ENCODE results near the gene TPST1.

TPST1 gene

DNA sequence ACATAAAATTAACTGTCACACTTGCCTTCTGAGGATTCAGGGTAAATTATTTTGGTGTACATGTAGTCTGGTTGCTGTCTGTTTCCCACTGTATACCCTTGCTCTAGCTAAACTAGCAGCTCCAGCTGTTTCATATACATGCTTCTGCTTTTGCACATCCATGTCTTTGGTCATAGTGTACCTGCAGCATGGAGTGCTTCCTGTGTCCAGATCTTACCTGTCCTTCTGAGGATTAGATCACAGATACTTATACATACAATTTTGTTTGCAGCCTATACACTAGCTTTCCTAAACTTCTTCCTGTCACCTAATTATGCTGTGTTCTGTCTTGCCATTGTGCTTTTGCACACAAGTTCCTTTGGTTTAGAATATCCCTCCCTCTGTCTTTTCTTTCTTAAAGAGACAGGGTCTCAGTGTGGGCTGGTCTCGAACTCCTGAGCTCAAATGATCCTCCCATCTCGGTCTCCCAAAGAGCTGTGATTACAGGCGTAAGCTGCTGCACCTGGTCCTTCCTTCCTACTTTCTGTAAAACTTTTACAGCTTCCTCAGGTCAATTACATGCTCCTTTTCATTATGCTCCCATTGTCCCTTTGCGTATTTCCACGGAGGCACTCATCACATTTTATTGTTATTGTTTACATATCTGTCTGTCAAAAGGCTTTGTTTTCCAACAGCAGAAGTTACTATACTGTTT is 33.8 kb downstream of the TPST1 start:
- no peak overlapping the region for H3K4me3 Mint-ChIP-seq
- DNase-seq, result no peak
- H3K4me1 Mint-ChIP-seq (ENCODE audit: low read depth), result peaks cover 3% of the 10 kb centered on the region
- no peak overlapping the region for H3K27ac Mint-ChIP-seq
- no peaks in the 10 kb centered on the region for H3K27me3 Mint-ChIP-seq
- H3K36me3 Mint-ChIP-seq (ENCODE audit: low read depth), result no peaks in the 10 kb centered on the region
- no peaks in the 10 kb centered on the region for H3K9me3 Mint-ChIP-seq

DNA sequence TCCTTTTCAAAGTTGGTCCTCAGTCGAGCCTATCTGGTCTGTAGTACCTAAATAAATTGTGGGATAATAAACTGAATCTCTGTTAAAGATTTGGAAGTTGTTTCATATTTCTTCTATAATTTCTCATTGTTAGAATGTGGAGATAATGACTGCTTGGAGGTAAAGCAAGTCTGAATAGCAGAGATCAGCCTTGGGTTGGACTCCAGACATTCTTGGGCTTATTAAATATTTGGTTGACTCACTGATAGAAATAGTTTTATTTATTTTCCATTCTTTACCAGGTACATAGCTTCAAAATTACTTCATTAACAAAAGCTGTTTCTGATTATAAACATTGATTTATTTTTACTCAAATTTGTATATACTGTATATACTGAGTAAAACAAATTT is 34.3 kb downstream of the TPST1 start:
- Mint-ChIP-seq H3K27ac (no peak overlapping the region), H3K4me1 (ENCODE audit: low read depth) (peaks cover 3% of the 10 kb centered on the region), H3K4me3 (no peak overlapping the region), H3K27me3 (no peaks in the 10 kb centered on the region), H3K36me3 (ENCODE audit: low read depth) (no peaks in the 10 kb centered on the region), H3K9me3 (no peaks in the 10 kb centered on the region)
- no peak for DNase-seq

DNA sequence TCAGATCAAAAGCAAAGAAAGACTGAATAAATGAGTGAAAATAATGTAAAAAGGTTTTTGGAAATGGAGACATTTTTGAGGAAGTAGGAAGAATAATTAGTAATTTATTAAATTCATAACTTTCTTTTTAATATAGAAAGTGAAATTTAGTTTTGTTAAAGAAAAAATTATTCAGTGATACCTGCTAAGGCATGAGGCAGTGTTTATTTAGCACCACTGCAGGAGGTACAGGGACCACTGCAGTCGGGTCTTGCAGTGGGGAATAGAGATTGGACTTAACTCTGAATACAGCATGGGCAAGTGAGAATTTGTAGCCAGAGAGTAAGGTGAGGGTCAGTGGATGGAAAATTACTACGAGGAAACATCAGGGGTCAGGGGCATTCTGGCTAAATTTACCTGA is 39.9 kb downstream of the TPST1 start:
- Mint-ChIP-seq H3K27me3 (no peaks in the 10 kb centered on the region), H3K4me3 (no peak overlapping the region), H3K27ac (no peak overlapping the region), H3K4me1 (ENCODE audit: low read depth) (no peaks in the 10 kb centered on the region), H3K36me3 (ENCODE audit: low read depth) (no peaks in the 10 kb centered on the region), H3K9me3 (no peaks in the 10 kb centered on the region)
- DNase-seq, result no peak

DNA sequence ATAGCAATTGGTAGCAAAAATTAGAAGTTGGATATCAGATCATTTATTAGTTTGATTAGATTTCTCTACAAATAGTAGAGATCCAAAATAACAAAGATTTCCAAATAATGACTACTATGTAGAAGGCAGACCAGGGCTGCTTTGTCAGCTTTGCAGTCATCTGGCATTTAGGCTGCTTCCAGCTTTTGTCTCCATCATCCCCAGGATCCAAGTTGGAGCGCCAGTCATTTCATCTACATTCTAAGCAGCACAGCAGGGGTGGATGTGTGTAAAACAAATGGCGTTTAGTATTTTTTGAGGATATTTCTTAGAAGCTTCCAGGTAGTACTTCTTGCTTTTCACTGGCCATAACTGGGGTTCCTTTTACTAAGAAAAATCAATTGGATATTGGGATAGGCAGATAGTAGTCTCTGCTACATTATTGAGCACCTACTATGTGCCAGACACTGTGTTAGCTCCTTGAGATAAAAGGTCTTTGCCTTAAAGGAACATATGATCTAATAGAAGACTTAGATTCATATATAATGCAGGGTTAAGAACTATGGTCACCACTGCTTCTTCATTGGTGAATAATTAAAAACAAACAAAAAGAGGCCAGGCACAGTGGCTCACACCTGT is 41.5 kb downstream of the TPST1 start:
- no peaks in the 10 kb centered on the region for H3K27me3 Mint-ChIP-seq
- no peaks in the 10 kb centered on the region for H3K36me3 Mint-ChIP-seq (ENCODE audit: low read depth)
- H3K27ac Mint-ChIP-seq, result no peak overlapping the region
- H3K9me3 Mint-ChIP-seq, result no peaks in the 10 kb centered on the region
- no peaks in the 10 kb centered on the region for H3K4me1 Mint-ChIP-seq (ENCODE audit: low read depth)
- DNase-seq, result no peak
- H3K4me3 Mint-ChIP-seq, result no peak overlapping the region

DNA sequence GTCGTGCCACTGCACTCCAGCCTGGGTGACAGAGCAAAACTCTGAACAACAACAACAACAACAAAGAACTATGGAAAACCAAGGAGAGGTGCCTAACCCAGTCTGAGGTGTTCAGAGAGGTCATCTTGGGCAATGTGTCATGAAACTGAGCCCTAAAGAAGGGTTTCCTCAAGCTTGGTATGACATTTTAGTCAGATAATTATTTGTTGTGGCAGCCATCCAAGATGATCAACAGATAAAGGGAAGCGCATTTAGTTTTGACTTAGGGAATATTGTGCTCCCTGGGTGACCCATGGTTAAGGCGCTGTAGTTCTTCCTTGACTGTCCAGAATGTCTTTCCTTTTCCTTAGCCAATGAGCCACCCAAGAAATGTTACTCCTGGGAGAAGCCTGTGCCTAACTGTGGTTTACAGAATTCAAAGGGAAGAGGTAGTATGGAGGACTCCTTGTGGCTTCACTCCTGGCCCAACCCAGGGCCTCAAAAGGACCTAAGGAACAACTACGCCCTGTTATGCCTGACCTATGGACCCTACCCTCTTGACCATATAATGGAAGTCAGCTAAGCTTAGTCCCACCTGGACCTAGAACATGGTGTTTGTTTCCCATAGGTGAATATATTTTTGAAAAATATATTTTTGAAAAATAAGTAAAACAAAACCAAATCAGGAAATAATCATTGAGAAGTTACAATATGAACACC is 42.4 kb downstream of the TPST1 start:
- no peak overlapping the region for H3K27ac Mint-ChIP-seq
- H3K4me1 Mint-ChIP-seq (ENCODE audit: low read depth), result no peaks in the 10 kb centered on the region
- no peak overlapping the region for H3K4me3 Mint-ChIP-seq
- H3K36me3 Mint-ChIP-seq (ENCODE audit: low read depth), result no peaks in the 10 kb centered on the region
- no peaks in the 10 kb centered on the region for H3K9me3 Mint-ChIP-seq
- H3K27me3 Mint-ChIP-seq, result no peaks in the 10 kb centered on the region
- DNase-seq, result no peak

DNA sequence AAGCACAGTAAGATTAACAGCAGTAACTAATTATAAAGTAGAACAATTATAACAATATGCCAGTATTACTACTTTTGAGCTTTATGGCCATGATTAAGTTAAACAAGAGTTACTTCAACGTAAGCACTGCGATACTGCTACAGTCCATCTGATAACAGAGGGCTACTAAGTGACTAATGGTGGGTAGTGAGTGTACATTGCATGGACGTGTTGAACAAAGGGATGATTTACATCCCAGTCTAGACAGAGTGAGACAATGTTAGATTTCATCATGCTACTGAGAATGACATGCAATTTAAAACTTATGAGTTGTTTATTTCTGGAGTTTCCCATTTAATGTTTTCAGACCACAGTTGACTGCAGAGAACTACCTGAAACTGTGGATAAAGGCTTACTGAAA is 45.6 kb downstream of the TPST1 start:
- H3K27me3 Mint-ChIP-seq, result no peaks in the 10 kb centered on the region
- H3K36me3 Mint-ChIP-seq (ENCODE audit: low read depth), result no peaks in the 10 kb centered on the region
- H3K4me1 Mint-ChIP-seq (ENCODE audit: low read depth), result no peaks in the 10 kb centered on the region
- no peak for DNase-seq
- H3K9me3 Mint-ChIP-seq, result no peaks in the 10 kb centered on the region
- no peak overlapping the region for H3K27ac Mint-ChIP-seq
- no peak overlapping the region for H3K4me3 Mint-ChIP-seq

DNA sequence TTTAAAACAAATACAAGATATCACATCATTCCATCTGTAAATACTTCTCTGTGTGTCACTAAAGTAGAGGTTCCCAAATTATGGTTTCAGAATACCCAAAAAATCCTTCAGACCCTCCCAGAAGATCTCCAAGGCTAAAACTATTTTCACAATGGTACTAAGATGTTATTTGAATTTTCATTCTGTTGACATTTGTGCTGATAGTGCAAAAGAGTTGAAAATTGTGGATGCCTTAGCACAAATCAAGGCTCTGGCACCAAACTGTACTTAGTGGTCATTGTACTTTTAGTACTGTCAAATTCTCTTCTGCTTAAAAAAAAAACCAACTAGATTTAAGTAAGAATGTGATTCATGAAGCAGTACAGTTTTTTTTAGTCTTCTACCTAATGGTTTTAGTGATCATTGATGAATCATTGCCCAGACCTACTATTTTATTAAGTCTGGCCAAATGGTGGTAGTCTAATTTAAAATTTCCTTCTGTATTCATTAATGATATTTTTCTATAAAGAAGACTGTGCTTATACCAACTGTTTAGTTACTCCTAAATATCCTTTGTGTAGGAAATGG is 50.5 kb downstream of the TPST1 start:
- no peaks in the 10 kb centered on the region for H3K9me3 Mint-ChIP-seq
- DNase-seq, result no peak
- H3K4me1 Mint-ChIP-seq (ENCODE audit: low read depth), result no peaks in the 10 kb centered on the region
- H3K27ac Mint-ChIP-seq, result no peak overlapping the region
- no peak overlapping the region for H3K4me3 Mint-ChIP-seq
- no peaks in the 10 kb centered on the region for H3K27me3 Mint-ChIP-seq
- H3K36me3 Mint-ChIP-seq (ENCODE audit: low read depth), result no peaks in the 10 kb centered on the region

DNA sequence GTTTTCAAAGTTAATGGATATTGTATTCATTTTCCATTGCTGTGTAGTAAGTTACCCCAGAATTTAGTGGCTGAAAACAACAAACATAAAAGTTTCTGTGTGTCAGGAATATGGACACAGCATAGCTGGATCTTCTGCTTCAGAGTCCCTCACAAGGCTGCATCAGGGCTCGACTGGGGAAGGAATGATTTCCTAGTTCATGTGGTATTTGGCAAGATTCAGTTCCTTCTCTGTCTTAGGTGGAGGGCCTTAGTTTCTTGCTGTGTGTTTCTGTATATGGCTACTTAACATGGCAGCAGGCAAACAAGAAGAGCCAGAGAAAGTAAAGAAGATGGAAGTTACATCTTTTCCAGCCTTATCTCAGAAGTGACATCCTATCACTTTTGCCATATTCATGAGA is 51.1 kb downstream of the TPST1 start:
- H3K4me1 Mint-ChIP-seq (ENCODE audit: low read depth), result no peaks in the 10 kb centered on the region
- no peaks in the 10 kb centered on the region for H3K36me3 Mint-ChIP-seq (ENCODE audit: low read depth)
- no peak overlapping the region for H3K4me3 Mint-ChIP-seq
- H3K27ac Mint-ChIP-seq, result no peak overlapping the region
- H3K27me3 Mint-ChIP-seq, result no peaks in the 10 kb centered on the region
- H3K9me3 Mint-ChIP-seq, result no peaks in the 10 kb centered on the region
- no peak for DNase-seq

DNA sequence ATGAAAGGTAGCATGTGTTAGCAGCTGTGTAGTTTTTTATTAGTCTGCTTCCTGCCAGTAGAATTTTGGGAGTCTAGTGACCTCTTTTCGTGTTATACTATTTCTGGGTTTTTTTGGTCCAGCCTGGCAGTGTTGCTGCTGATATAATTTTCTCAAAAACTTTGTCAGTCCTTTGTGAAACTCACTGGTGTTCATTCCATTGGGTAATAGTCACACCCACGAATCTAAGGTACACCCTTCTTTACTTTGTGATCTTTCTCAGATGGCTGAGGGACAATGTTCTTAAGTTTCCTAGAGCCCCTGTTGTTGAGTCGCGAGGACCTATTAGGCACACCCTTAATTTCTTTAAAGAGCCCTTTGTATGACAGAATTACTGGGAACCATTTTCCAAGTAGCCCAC is 52.3 kb downstream of the TPST1 start:
- H3K4me1 Mint-ChIP-seq (ENCODE audit: low read depth), result no peaks in the 10 kb centered on the region
- DNase-seq, result no peak
- no peaks in the 10 kb centered on the region for H3K27me3 Mint-ChIP-seq
- no peak overlapping the region for H3K4me3 Mint-ChIP-seq
- no peaks in the 10 kb centered on the region for H3K9me3 Mint-ChIP-seq
- no peaks in the 10 kb centered on the region for H3K36me3 Mint-ChIP-seq (ENCODE audit: low read depth)
- no peak overlapping the region for H3K27ac Mint-ChIP-seq

DNA sequence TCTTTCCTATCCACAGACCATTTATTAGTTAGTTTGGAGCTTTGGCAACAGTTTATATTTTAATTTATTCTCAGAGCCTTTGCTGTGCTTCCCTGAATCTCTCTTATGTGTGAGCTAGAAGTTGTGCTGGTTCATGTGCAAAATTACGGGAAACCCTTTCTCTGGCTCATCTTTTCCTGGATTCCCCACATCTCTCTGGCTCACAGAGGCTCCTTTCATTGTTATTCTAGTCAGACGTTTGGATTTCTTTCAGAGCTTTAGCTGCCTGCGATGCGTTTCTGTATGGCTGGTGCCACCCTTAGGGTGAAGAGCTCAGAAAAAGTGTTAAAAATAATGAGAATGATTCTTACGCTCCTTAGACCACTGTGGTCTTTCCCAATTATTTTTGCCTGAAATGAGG is 53.3 kb downstream of the TPST1 start:
- no peak overlapping the region for H3K4me3 Mint-ChIP-seq
- no peak for DNase-seq
- H3K4me1 Mint-ChIP-seq (ENCODE audit: low read depth), result no peaks in the 10 kb centered on the region

DNA sequence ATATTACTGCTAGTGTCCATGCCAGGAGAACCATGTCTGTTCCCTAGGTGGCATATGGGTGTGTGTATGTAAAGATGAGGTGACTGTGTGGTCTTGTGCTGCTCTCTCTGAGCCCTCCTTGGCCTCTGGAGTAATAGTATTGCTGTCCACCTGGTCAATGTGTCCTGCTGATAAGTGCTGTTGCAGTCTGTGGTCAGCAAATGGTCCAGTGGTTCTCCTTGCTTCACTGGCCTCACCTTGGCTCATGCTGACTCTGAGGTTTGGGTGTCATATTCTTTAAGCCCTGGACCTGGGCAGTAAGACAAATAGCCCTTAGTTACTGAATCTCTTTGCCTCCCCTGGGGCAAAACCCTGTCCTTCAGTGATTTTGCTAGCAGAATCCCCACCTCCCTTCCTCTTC is 56.8 kb downstream of the TPST1 start:
- peaks cover 26% of the 10 kb centered on the region for H3K9me3 Mint-ChIP-seq
- peaks cover 2% of the 10 kb centered on the region for H3K36me3 Mint-ChIP-seq (ENCODE audit: low read depth)
- no peaks in the 10 kb centered on the region for H3K27me3 Mint-ChIP-seq
- H3K4me3 Mint-ChIP-seq, result no peak overlapping the region
- no peak overlapping the region for H3K27ac Mint-ChIP-seq
- H3K4me1 Mint-ChIP-seq (ENCODE audit: low read depth), result no peaks in the 10 kb centered on the region
- no peak for DNase-seq

More for the DNA sequence above, 53.3 kb downstream of the TPST1 start:
- Mint-ChIP-seq H3K27me3 (no peaks in the 10 kb centered on the region), H3K36me3 (ENCODE audit: low read depth) (no peaks in the 10 kb centered on the region), H3K9me3 (peaks cover 2% of the 10 kb centered on the region), H3K27ac (no peak overlapping the region)

DNA sequence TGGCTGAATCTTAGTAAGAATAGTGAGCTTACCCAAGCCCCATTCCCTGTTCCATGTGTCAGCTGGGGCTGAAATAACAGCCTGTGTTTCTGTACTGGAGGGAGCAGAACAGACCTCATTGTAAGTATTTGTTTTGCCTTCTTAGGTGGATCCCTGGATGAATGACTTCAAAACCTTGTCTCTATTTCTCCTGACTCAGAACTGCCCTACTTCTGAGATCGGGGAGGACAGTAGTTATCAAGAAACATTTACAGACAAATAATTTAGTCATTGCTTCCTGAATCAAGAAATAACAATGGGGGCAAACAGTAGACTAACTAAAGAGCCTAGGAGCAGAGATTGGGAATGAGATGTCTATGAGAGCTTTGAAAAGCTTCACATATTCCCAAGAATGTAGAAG is 58.8 kb downstream of the TPST1 start:
- DNase-seq, result no peak
- no peaks in the 10 kb centered on the region for H3K27me3 Mint-ChIP-seq
- H3K9me3 Mint-ChIP-seq, result peaks cover 26% of the 10 kb centered on the region
- H3K4me1 Mint-ChIP-seq (ENCODE audit: low read depth), result no peaks in the 10 kb centered on the region
- peaks cover 2% of the 10 kb centered on the region for H3K36me3 Mint-ChIP-seq (ENCODE audit: low read depth)
- no peak overlapping the region for H3K27ac Mint-ChIP-seq
- no peak overlapping the region for H3K4me3 Mint-ChIP-seq

DNA sequence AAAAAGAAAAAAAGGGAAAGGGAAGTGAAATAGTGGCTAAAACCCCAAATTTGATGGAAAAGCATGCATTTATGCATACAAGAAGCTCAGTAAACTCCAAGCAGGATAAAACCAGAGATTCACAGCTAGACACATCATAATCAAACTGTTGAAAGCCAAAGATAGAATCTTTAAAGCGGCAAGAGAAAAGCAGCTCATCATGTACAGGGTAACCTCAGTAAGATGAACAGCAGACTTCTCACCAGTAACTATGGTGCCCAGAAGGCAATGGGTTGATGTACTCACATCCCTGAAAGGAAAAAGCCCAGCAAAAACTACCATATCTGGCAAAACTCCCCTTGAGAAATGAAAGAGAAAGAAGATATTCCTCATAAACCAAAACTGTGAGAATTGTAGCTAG is 60.4 kb downstream of the TPST1 start:
- H3K27me3 Mint-ChIP-seq, result no peaks in the 10 kb centered on the region
- no peaks in the 10 kb centered on the region for H3K4me1 Mint-ChIP-seq (ENCODE audit: low read depth)
- peaks cover 26% of the 10 kb centered on the region for H3K9me3 Mint-ChIP-seq
- no peak overlapping the region for H3K4me3 Mint-ChIP-seq
- peaks cover 2% of the 10 kb centered on the region for H3K36me3 Mint-ChIP-seq (ENCODE audit: low read depth)
- no peak overlapping the region for H3K27ac Mint-ChIP-seq
- no peak for DNase-seq

DNA sequence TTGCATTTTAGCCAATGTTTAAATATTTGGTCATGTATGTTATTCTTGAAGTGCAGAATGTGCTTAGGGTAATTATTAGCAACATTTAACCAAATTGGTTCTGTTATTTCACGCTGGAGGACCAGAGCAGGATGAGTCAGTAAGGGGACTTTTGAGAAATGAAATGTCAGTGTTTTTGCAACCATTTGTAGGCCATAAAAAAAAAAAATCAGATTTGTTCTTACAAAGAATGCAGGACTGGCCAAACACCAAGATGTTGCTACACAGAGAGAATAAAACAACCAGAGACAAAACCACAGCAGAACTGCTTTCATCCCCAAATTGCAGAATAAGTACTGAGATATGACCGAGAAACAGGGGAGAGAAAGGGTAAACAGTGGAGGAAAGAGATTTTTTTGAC is 62.1 kb downstream of the TPST1 start:
- no peak for DNase-seq
- Mint-ChIP-seq H3K4me1 (ENCODE audit: low read depth) (no peaks in the 10 kb centered on the region), H3K4me3 (no peak overlapping the region), H3K9me3 (peaks cover 28% of the 10 kb centered on the region), H3K27ac (no peak overlapping the region), H3K27me3 (no peaks in the 10 kb centered on the region), H3K36me3 (ENCODE audit: low read depth) (peaks cover 2% of the 10 kb centered on the region)

DNA sequence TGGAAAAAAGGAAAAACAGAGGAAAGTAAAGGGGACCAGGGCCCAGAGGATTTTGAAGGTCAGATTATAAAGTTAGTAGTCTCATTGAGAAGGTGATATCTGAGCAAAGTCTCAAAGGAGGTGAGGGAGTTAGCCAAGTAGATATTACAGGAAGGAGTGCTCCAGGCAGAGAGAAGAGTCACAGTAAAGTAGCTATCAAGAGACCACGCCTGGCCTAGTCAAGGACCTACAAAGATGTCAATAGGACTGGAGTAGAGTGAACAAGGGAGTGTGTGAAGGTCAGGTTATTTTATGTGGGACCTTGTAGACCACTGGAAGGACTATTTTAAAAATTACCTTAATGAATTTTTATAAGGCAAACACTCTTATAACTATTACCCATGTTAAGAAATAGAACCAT is 64.8 kb downstream of the TPST1 start:
- no peaks in the 10 kb centered on the region for H3K4me1 Mint-ChIP-seq (ENCODE audit: low read depth)
- no peaks in the 10 kb centered on the region for H3K36me3 Mint-ChIP-seq (ENCODE audit: low read depth)
- no peak overlapping the region for H3K4me3 Mint-ChIP-seq
- H3K27me3 Mint-ChIP-seq, result no peaks in the 10 kb centered on the region
- DNase-seq, result no peak
- H3K27ac Mint-ChIP-seq, result no peak overlapping the region
- peaks cover 13% of the 10 kb centered on the region for H3K9me3 Mint-ChIP-seq
